GM18520 (cell line): ENCODE data around the gene SAG.
A peak's percentile ranks its signal among the peaks of the same experiment; 100 is the strongest.

Experiments used
- ATAC-seq: cut with Tn5 transposase; IDR thresholded peaks from one replicate; pipeline ENCODE4 v1.9.1; 2021; ENCODE audit not compliant: unreplicated experiment

The SAG gene

DNA sequence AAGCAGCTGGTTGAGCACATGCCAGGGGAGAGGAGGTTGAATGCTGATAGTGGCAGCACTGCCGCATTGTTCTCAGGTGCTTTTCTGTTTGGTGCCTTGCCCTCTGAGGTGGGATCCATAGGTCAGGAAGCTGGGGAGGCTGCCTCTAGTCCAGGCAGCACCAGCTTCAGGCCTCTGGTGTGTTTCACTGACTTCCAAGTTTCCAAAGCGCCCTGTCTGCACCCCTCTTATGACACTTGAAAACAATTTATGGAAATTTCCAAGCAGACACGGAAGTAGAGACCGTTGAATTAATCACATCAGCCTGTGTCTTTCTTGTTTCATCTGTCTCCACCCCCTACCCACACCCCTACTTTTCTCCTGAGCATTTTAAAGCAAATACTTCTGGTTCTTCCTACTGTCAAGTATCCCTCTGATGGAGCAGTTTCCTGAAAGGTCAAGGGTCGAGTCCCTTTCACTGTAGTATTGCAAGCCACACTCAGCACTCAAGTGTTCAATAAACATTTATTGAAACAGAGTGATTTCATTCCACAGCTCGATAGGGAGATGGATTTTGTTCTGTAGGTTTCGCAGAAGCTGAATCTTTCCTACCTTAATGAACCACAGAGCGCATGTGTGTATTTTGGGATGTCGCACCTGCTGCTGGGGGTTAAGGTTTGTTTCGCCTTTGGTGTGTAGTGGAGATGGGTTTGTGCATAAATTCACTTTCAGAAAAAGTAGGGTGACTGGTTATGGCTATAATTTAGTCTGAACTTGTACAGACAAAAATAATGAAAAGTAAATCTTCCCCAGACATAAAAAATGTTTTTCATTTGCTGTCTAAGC, 68.1 kb downstream of the SAG start:
- ATAC-seq = peak; percentile 36

DNA sequence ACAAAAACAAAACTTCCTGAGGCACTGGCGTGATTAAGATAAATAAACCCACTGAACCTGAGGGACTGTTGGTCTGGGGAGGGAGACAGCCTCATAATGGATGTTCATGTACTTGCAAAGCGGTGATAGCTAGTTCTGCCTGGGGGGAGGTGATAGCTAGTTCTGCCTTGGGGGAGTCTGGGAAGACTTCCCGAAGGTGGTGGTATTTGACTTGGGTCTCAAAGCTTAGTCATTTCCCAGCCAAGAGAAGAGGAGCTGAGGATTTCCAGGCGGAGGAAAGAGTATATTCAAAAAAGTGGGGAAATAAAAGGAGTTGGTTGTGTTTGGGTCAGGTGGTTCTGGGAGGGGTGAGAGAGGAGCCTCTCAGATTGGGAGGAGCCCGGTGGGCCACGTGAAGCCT, 71.4 kb downstream of the SAG start:
- ATAC-seq = no peak

DNA sequence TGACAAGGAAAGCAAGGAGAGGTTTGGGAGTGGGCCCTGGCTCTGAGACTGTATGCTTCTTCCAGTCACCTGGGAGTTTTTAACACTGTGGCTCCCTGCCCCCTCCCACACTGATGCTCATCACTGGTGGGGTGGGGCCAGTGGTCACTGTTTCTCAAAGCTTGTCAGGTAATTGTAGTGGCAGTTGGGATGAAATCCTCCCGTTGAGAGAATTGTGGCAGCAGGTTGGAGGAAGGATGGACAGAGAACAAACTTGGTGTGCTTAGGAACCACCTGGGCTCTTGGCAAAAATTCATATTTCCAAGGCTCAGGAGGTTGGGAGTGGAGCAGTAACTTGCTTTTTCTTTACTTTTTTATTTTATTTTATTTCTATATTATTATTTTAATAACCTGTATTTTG, 71.8 kb downstream of the SAG start:
- ATAC-seq = no peak

DNA sequence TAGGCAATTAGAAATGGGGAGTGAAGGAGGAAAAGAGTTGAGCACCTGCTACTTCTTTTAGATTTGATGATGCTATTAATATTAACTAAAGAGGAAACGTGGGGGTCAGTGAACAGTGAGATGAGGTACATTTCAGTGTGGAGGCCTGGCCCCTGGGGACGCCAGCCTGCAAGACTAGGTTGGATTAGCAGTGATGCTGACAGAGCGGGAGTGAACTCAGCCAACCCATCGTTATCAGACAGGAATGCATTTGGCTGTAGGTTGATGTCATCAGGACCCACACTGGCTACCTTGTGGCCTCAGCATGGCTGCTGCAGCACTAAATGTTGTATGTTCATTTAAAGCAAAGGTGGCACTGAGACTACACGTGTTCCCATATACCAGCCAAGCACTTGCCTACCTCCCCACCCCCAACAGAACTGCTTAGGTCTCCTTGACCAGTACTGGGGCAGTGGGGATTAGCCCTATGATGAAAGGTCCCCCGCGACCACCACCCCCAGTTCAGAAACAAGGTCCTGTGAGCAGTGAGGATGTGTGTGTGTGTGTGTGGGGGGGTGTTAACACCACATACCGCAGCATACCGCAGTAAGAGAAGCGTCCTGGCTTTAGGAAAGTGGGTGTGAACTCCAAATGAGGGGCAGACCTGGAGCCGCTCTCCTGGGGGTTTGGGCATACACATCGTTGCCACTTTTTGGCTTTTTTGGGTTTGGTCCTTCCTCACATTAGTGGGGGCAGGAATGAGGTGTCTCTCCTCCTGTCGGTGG, 72.7 kb downstream of the SAG start:
- ATAC-seq = no peak

DNA sequence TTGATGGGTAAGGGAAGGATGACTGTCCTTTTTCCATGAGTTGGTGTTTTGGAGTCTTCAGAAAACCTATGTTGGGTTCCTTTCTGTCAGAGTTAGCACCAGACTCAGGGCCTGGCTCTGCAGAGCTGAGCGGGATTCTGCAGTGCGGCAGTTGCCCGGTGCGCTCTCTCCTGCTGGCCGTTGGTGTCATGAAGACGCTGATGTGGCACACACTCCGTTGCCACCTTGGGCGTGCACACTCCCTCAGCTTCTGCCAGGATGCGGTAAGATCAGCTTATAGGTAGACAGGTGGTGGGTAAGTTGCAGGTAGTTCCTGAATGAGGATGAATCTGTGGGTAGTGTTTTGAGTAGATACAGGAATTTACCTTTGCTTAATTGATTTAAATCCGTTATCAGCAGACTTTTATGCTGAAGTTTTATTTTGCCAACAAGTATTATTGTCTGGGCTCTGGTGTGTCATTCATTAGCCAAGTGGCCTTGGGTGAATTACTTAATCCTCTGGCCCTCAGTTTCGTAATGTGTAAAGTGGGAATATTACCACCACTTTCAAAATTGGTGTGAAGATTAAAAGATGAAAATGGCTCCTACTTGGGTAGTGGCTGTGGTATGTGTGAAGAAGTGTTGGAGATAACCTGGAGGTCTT, 73.5 kb downstream of the SAG start:
- ATAC-seq = no peak

DNA sequence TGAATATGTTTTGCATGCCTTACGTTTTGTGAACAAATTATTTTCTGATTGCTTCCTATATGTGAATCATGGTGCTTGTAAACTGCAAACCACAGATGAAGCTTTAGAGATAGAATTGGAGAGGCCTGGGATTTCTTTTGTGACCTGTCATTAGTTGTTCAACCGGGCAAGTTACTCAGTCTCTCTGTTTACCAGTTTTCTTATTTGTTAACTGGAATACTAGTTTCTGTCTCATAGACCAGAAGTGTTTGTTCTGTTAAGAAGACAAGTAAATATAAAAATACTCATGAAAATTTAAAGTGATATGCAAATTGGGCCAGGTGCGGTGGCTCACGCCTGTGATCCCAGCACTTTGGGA, 74.0 kb downstream of the SAG start:
- no peak for ATAC-seq

DNA sequence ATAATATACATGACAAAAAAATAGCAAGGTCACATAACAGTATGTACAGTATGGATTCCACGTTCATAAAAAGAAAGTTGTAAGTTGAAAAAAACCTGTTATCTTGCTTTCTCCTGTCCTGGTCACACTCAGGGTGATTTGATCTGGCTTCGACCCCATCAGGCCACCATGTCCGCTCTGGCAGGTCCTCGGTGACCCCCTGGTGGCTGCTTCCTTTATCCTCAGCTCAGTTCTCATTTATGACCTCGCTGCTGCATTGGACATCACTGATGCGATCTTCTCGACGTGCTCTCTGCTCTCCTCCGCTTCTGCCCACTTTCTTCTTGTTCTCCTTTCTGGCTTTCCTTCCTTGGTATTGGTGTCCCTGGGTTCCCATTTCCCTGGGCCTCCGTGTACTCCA, 76.4 kb downstream of the SAG start:
- no peak for ATAC-seq

DNA sequence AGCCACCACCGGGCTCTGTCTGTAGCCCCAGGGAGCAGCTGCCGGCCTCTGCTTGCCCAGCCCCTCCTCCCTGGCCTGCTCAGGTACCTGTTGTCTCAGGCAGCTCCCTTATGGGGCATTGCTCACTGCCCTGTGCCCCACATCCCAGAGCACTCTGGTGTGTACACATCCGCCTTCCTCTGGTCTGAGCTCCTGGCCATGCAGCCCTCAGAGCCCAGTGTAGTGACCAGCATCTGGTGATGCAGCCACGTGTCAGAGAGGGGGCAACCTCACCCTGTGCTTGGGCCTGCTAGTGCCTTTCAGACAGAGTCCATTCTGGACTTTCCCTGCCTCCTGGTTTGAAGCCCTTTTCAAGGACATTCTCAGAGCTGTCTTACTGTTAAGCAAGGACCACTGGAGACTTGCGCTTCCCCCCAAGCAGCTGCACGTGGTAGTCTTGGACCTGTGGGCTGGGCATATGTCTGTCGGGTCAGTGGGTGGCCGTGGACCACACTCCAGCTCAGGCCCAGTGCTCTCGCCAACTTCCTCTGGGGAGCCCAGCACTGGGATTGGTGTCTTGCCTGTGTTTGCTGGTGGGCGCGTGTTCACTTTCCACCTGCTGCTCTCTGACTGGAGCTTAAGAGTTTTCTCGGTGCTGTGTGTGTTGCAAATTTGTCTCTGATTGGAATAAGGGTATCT, 77.3 kb downstream of the SAG start:
- ATAC-seq = no peak

DNA sequence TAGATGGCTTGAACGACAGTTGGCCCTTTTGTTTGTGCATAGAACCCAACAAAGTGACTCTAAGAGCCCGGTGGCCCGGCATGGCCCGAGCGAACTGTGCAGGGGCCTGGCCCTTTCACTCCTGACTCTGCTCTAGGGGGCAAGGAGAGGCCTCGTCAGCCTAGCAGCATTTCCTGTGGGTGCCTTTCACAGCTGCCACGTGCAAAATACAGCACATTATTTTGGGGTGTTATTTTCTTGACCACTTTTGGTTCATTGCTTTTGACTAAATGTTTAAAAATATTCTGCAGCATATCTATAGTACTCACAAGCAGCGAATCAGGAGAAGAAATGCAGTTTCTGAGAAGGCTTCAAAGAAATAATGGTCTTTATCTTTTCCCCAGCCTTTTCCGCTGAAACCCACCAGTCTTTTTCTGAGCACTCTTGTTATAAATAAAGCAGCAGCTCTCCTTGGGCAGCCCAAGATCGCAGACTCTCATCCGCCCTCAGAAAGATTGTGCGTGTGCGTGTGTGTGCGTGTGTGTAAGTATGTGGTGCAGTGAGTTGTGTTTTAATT, 78.0 kb downstream of the SAG start:
- peak; percentile 42 for ATAC-seq

DNA sequence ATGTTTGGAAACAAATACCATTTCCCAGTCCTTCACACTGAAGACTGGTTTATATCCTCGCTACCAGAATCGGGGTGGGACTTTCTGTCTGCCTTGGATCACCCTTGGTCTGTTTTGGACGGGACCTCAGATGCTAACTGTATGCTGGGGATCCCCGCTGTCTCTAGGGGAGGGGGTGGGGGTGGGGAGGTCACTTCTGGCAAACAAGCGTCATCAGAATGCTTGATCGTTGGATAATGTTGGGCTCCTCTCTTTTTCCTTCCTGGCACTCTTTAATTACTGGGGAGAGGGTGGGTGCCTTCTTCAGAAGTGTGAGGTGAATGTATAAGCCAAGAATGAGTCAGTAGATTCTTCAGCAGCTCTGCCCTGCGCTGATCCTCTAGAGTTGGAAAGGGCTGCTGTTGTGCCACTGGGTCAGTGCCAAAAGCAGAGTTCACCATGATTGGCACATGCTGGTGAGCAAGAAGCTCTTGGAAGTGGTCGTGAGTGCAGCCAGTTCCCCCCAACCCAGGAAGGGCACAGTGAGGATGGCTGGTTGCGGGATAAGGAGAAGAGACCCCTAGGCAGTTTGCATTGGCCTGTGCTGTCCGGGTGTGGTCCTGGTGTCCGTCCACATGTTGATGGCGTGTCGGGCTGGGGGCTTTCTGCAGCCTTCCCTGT, 78.9 kb downstream of the SAG start:
- no peak for ATAC-seq

DNA sequence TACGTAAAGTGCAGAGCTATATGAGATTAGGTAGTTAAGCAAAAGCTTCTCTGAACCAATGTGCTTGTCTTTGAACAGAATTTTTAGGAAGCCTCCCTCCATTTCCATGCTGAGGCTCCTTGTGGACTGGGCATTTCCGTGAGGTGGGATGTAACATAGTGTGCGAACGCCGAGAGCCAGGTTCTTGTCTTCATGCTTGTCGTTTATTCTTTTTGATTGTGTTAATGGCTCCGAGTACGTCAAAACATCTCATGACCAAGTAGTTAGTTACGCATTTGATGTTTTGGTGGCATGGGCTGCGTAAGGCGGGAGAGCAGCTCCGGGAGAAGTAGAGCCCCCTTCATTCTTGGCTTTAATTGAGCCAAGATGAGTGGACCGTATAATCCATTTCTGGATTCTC, 79.6 kb downstream of the SAG start:
- no peak for ATAC-seq

DNA sequence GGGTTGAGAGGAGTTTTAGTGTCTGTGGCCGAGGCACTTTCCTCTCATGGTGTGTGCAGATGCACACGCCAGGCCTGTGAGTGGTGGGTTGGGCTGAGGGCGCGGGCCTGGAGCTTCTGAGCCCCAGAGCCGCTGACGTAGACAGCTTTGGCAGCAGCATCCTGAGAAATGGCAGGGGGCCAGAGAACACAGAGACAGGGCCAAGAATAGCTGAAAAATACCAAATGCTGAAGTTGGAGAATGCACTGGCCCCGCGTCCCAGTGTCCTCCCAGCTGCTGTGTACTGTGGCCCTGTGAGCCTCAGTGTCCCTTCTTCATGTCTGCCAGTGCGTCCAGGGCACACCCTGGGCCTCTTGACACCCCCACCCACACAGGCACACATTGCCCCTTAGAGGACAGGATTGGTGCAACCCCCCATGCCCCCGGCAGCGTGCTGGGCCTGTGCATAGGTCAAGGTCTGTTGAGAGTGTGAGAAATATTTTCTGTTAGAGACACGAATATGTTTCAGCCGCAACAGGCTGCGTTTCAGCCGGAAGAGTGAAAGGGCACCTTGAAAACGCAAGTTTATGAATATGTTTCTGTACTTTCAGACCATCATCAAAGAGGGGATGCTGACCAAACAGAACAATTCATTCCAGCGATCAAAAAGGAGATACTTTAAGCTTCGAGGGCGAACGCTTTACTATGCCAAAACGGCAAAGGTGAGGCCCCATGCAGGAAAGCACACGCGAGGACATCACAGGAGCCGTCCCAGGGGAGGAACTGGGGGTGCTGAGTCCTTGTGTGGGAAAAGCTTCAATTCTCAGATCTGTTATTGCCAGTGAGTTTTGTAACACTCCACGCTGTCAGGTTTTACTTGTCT, 80.3 kb downstream of the SAG start:
- no peak for ATAC-seq

DNA sequence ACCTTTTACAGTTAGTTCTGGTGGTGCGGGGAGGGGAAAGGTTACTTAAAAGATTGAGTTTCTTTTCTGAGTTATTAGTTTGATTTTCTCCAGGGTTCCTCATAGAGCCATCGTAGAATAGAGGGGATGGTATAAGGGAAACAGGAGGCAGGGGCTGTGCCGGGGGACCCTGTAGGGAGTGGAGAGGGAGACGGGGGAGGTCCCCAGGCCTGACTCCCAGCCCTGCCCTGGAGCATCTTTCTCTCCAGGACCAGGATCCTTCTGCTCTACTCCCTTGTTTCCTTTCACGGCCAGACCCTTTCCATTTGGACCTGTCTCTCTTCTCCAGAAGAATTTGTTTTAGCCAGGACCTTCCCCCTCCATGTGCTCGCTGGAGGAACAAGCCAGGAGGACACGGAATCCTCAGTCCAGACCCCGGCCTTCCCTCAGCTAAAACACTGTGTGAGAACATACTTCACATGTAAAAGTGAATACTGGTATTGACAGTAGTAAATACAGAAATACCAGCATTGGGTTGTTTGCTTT, 82.0 kb downstream of the SAG start:
- ATAC-seq = no peak

DNA sequence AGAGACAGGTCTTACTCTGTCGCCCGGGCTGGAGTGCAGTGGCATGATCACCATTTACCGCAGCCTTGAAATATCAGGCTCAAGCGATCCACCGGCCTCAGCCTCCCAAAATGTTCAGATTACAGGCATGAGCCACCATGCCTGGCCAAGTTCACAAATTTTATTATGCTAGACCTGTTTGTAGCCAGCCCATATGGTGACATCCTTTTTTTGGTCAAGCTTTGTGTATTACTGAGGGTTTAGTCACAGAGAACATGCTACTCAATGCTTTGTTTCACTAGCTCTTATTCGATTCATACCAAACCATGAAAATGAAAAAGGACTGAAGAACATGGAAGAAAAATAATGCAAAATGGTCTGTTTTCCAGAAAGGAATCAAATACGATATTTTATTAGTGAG, 88.1 kb downstream of the SAG start:
- ATAC-seq = no peak
